Measurements from ENCODE around the gene NOXA1.
"Not testable (repeated sequence)": the region's sequence is repeated elsewhere in the genome, so short reads cannot be mapped to it uniquely, and the experiment has no call there.

GRCh38 chr9:137451264-137452005 lies 28.2 kb downstream of the NOXA1 start:
- TF ChIP-seq, protein P1, sequence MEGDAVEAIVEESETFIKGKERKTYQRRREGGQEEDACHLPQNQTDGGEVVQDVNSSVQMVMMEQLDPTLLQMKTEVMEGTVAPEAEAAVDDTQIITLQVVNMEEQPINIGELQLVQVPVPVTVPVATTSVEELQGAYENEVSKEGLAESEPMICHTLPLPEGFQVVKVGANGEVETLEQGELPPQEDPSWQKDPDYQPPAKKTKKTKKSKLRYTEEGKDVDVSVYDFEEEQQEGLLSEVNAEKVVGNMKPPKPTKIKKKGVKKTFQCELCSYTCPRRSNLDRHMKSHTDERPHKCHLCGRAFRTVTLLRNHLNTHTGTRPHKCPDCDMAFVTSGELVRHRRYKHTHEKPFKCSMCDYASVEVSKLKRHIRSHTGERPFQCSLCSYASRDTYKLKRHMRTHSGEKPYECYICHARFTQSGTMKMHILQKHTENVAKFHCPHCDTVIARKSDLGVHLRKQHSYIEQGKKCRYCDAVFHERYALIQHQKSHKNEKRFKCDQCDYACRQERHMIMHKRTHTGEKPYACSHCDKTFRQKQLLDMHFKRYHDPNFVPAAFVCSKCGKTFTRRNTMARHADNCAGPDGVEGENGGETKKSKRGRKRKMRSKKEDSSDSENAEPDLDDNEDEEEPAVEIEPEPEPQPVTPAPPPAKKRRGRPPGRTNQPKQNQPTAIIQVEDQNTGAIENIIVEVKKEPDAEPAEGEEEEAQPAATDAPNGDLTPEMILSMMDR (IDR thresholded peaks at IDR 0.05) = not testable (repeated sequence)
- not testable (repeated sequence) for TF ChIP-seq POLR2A (IDR thresholded peaks at IDR 0.05)

Data from testis (tissue), 2 donors.